Endodermal cell (in vitro differentiated cells): ENCODE measurements around the gene MMP7. TPM values are rescaled to one million over a fixed set of nuclear protein-coding genes. Genes with fewer than 3 reads are reported as not detected.

Experiments used
- DNase-seq: peaks from one replicate; pipeline ENCODE4 v3.0.0-alpha.2; 2017
- H3K27ac ChIP-seq: 2 replicates; pipeline ENCODE4 v1.5.1; 2013; ENCODE audit warnings: mild to moderate bottlenecking, low read depth, low read length, moderate library complexity
- H3K27me3 ChIP-seq: 2 replicates; pipeline ENCODE4 v1.6.1; 2013; ENCODE audit warnings: mild to moderate bottlenecking, low read length, moderate library complexity; ENCODE audit not compliant: insufficient read depth, control insufficient read depth, poor library complexity, severe bottlenecking
- H3K36me3 ChIP-seq: 2 replicates; pipeline ENCODE4 v1.7.0; 2013; ENCODE audit warnings: mild to moderate bottlenecking, low read length, moderate library complexity; ENCODE audit not compliant: control insufficient read depth, insufficient read depth
- H3K4me1 ChIP-seq: one replicate; pipeline ENCODE4 v1.7.0; 2013; ENCODE audit warnings: low read length; ENCODE audit not compliant: control insufficient read depth, insufficient read depth
- H3K4me3 ChIP-seq: 2 replicates; pipeline ENCODE4 v1.5.1; 2013; ENCODE audit warnings: mild to moderate bottlenecking, low read length, moderate library complexity
- H3K9ac ChIP-seq: 2 replicates; pipeline ENCODE4 v1.6.1; 2013; ENCODE audit warnings: mild to moderate bottlenecking, low read length, moderate library complexity; ENCODE audit not compliant: poor library complexity, severe bottlenecking; ENCODE audit errors: extremely low read depth
- H3K9me3 ChIP-seq: 2 replicates; pipeline ENCODE4 v1.6.1; 2013; ENCODE audit warnings: mild to moderate bottlenecking, low read length, moderate library complexity; ENCODE audit not compliant: control insufficient read depth
- H3K27ac Mint-ChIP-seq: 2 replicates; pipeline ENCODE4 v1.8.0; 2020; ENCODE audit warnings: mixed read lengths
- H3K27me3 Mint-ChIP-seq: 2 replicates; pipeline ENCODE4 v1.8.0; 2021; ENCODE audit warnings: mild to moderate bottlenecking, mixed read lengths; ENCODE audit not compliant: insufficient read depth
- H3K36me3 Mint-ChIP-seq: 2 replicates; pipeline ENCODE4 v1.8.0; 2020; ENCODE audit warnings: low read depth, mixed read lengths
- H3K4me1 Mint-ChIP-seq: 2 replicates; pipeline ENCODE4 v1.8.0; 2020; ENCODE audit warnings: mixed read lengths
- H3K4me3 Mint-ChIP-seq: 2 replicates; pipeline ENCODE4 v1.8.0; 2020; ENCODE audit warnings: mild to moderate bottlenecking, moderate library complexity, mixed read lengths
- H3K9me3 Mint-ChIP-seq: 2 replicates; pipeline ENCODE4 v1.8.0; 2020; ENCODE audit warnings: mild to moderate bottlenecking, mixed read lengths
- CTCF ChIP-seq: fragments of 200-600 bp; sonication (generic); conservative IDR thresholded peaks from 2 replicates; pipeline ENCODE4 v1.5.0; 2021; ENCODE audit warnings: antibody characterized with exemption, mild to moderate bottlenecking
- WGBS, 2 experiments: methylation state at CpG; one replicate each; pipeline versions ENCODE4 v1.1.5 to v1.1.7; 2013; ENCODE audit warnings: missing lambda C conversion rate in 2 of 2, mixed read lengths in 1 of 2; ENCODE audit not compliant: insufficient coverage in 1 of 2, insufficient read length in 1 of 2; 5-methylcytosine and 5-hydroxymethylcytosine counted together
- total RNA-seq, 2 donors: library from RNA; stranded (reverse); fragmentation: NEBNext Ultra II Directional in 1 of 2; extraction: Animal tissue kit (Norgen Biotek cat#: 25700) in 1 of 2; gene quantifications; 2 replicates in 1 of 2; 3 replicates in 1 of 2; pipeline ENCODE4 v1.2.1, GENCODE V29; 2021

MMP7 gene
- total RNA-seq, 2 donors from 2014 or later = not detected

GRCh38 chr11:102544594-102544993, 14.0 kb upstream of the MMP7 start:
- no peak overlapping the region for H3K4me3 ChIP-seq
- no peak overlapping the region for H3K27ac ChIP-seq
- TF ChIP-seq CTCF = no peak
- no peaks in the 10 kb centered on the region for H3K36me3 ChIP-seq
- no peaks in the 10 kb centered on the region for H3K4me1 ChIP-seq
- WGBS, 2 experiments = 92% methylated on average over 1 of the region's 1 CpG; no CpG with 5 or more reads in 1 of the 2 experiments
- no peak overlapping the region for H3K4me3 Mint-ChIP-seq
- no peak overlapping the region for H3K9ac ChIP-seq
- no peaks in the 10 kb centered on the region for H3K27me3 Mint-ChIP-seq
- no peak for DNase-seq
- H3K9me3 ChIP-seq = no peaks in the 10 kb centered on the region
- H3K27me3 ChIP-seq = no peaks in the 10 kb centered on the region
- peaks cover 2% of the 10 kb centered on the region for H3K4me1 Mint-ChIP-seq
- H3K27ac Mint-ChIP-seq = no peak overlapping the region
- peaks cover 2% of the 10 kb centered on the region for H3K9me3 Mint-ChIP-seq
- H3K36me3 Mint-ChIP-seq = no peaks in the 10 kb centered on the region

DNA sequence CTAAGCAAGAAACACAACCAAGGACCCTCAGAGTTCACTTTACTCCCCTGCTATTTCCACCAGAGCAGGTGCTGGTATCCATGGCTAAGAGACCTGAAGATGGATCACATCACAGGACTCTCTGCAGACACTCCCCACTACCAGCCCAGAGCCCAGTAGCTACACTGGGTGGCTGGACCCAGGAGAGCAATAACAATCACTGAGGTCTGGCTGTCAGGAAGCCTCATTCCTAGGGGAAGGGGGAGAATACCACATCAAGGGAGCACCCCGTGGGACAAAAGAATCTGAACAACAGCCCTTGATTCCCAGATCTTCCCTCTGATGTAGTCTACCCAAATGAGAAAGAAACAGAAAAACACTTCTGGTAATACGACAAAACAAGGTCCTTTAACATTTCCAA, 9.0 kb upstream of the MMP7 start:
- no peak for TF ChIP-seq CTCF
- DNase-seq = no peak
- Histone ChIP-seq H3K9me3 (no peaks in the 10 kb centered on the region), H3K27me3 (no peaks in the 10 kb centered on the region), H3K36me3 (no peaks in the 10 kb centered on the region), H3K27ac (no peak overlapping the region), H3K9ac (no peak overlapping the region), H3K4me1 (no peaks in the 10 kb centered on the region), H3K4me3 (no peak overlapping the region)
- Mint-ChIP-seq H3K36me3 (no peaks in the 10 kb centered on the region), H3K27ac (no peak overlapping the region), H3K9me3 (peaks cover 2% of the 10 kb centered on the region), H3K27me3 (no peaks in the 10 kb centered on the region), H3K4me3 (no peak overlapping the region), H3K4me1 (no peaks in the 10 kb centered on the region)
- 60 to 77% methylated on average over 1 to 2 of the region's 2 CpGs for WGBS, 2 experiments

DNA sequence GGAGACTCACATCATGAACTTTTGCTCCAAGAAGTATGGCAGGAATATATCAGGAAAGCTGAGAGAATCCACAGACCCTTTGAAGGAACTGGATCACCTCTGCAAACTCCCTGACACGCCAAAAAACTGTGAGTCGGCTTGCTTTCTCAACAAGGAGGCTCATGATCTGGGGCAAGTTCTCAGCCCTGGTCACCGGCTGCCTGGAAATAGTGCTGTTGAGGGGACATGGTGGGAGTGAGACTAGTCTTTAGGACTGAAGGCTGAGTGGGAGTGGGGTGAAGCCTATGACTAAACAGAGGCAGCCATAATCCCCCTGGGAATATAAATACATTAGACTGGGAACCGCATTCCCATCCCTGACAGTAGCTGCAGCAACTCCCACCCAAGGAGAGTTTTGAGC, 8.4 kb upstream of the MMP7 start:
- Mint-ChIP-seq H3K4me1 (no peaks in the 10 kb centered on the region), H3K9me3 (peaks cover 2% of the 10 kb centered on the region), H3K27ac (no peak overlapping the region), H3K4me3 (no peak overlapping the region), H3K36me3 (no peaks in the 10 kb centered on the region), H3K27me3 (no peaks in the 10 kb centered on the region)
- DNase-seq = no peak
- no peak for TF ChIP-seq CTCF
- Histone ChIP-seq H3K4me3 (no peak overlapping the region), H3K9ac (no peak overlapping the region), H3K36me3 (no peaks in the 10 kb centered on the region), H3K9me3 (no peaks in the 10 kb centered on the region), H3K27me3 (no peaks in the 10 kb centered on the region), H3K4me1 (no peaks in the 10 kb centered on the region), H3K27ac (no peak overlapping the region)
- WGBS, 2 experiments = 95 to 100% methylated on average over 2 to 4 of the region's 4 CpGs
